Bone marrow (tissue), 2 donors: ENCODE measurements around the gene CWC15.
"Not testable (repeated sequence)": the region's sequence is repeated elsewhere in the genome, so short reads cannot be mapped to it uniquely, and the experiment has no call there.

Experiments
- DNase-seq, 2 donors: peaks; one replicate each; lab custom pipeline; 2025; lab: John Stamatoyannopoulos, UW

CWC15 gene

GRCh38 chr11:94913718-94914394 lies 59.5 kb downstream of the CWC15 start:
- not testable (repeated sequence) for DNase-seq

GRCh38 chr11:94912806-94913205 lies 60.5 kb downstream of the CWC15 start:
- DNase-seq = no peak
